GM19372 (cell line): ENCODE measurements around the gene LPAR1.
"Not testable (repeated sequence)": the region's sequence is repeated elsewhere in the genome, so short reads cannot be mapped to it uniquely, and the experiment has no call there.

Experiments used
- ATAC-seq: cut with Tn5 transposase; IDR thresholded peaks from one replicate; pipeline ENCODE4 v1.9.1; 2021; ENCODE audit warnings: mild to moderate bottlenecking, low read depth, moderate library complexity; ENCODE audit not compliant: unreplicated experiment

The LPAR1 gene

DNA sequence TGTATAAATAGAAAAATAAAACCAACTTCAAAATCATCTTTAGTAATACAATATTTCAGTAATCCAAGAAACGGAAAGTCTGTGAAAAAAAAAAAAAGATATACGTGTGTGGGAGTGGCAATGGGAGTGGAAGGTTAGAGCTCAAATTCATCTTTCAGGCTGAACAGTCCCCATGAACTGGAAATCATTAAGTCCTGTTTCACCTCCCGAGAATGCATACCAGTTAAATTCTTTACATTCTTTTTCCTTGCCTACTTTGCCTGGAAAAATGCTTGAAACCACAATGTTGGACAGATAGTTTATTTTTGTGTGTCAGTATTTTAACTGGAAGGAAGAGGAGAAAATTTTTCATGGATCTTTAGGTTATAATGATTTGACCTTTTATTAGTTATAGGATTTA, 202.9 kb downstream of the LPAR1 start:
- no peak for ATAC-seq

DNA sequence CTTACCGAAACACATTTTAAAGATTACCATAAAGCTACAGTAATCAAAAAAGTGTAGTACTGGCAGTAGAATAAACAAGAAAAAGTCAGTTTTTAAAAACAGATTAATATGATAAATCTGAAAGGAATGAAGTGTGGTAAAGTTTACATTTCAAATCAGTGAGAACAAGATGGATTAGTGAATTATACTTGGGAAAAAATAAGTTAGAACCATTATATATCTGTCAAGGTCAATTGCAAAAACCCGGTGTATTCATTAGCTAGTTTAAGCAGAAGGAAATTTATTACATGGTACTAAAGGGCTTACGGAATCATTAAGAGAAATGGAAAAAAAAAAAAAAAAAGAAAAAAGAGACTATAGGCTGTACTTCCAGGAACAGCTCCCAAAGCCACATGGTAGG, 205.3 kb downstream of the LPAR1 start:
- ATAC-seq = no peak

DNA sequence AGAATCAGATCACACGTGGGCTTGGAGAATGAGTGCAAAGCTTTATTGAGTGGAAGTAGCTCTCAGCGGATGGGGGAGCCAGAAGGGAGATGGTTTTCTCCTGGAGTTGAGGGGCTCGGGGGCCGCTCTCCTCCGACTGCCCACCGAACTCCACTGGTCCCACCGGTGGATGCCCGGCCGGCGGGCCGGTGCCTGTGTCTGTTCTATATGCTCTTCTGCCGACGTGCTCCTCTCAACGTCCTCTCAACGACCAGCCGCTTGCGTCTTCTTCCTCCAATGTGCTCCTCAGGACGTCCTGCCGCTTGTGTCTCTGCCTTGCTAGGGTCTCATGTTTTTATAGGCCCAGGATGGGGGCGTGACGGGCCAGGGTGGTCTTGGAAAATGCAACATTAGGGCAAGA, 207.8 kb downstream of the LPAR1 start:
- no peak for ATAC-seq

DNA sequence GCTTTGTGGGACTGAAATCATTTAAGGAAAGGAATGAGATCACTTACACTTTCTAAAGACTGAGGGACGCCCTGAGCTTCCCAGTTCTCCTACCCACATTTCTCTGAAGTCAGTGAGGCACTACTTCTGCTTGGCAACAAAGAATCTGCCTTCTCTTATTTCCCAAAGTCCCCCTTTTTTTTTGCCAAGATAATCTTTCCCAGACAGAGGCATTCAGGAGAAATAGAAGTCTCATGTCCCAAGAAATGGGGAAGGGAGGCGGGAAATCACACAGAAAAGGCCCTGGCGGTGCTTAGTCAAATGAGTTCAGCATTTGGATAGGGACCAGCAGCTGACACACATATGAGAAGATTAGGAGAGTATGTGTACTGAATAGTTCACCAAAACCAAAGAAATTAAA, 210.0 kb downstream of the LPAR1 start:
- no peak for ATAC-seq

DNA sequence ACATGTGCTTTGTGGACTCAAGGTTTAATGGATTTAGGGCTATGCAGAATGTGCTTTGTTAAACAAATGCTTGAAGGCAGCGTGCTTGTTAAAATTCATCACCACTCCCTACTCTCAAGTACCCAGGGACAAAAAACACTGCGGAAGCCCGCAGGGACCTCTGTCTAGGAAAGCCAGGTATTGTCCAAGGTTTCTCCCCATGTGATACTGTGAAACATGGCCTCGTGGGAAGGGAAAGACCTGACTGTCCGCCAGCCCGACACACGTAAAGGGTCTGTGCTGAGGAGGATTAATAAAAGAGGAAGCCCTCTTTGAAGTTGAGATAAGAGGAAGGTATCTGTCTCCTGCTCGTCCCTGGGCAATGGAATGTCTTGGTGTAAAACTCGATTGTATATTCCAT, 211.9 kb downstream of the LPAR1 start:
- not testable (repeated sequence) for ATAC-seq

DNA sequence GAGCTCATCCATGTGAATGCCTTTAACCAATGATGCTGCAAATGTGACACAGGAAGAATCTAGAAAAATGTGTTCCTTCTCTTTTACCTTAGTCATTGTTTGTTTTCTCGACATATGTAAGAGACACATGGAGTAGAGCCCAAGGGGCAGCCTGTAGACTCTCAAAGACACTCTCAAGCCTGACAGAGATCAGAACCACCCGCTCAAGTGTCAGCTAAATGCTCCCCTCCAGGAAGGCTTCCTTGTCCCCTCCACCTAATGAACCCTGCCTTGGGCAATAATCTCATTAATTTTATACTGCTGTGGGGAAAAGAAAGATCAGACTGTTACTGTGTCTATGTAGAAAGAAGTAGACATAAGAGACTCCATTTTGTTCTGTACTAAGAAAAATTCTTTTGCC, 212.3 kb downstream of the LPAR1 start:
- no peak for ATAC-seq

DNA sequence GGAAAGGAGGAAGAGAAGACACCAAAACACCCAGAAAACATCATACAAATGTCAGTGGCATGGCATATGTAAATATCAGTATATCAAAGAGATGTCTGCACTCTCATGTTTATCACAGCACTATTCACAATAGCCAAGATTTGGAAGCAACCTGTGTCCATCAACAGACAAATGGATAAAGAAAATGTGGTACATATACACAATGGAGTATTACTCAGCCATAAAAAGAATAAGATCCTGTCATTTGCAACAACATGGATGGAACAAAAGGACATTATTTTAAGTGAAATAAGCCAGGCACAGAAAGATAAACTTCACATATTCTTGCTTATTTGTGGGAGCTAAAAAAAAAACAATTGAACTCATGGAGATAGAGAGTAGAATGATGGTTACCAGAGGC, 213.1 kb downstream of the LPAR1 start:
- ATAC-seq = not testable (repeated sequence)
